ENCODE measurements around the gene AGBL4. TPM values are rescaled to one million over a fixed set of nuclear protein-coding genes. Genes with fewer than 3 reads are reported as not detected.

Gene AGBL4
- polyA plus RNA-seq, 1 donor (not counting 4 experiments of a cell fraction or from before 2014, with no cell fraction given): not detected

DNA sequence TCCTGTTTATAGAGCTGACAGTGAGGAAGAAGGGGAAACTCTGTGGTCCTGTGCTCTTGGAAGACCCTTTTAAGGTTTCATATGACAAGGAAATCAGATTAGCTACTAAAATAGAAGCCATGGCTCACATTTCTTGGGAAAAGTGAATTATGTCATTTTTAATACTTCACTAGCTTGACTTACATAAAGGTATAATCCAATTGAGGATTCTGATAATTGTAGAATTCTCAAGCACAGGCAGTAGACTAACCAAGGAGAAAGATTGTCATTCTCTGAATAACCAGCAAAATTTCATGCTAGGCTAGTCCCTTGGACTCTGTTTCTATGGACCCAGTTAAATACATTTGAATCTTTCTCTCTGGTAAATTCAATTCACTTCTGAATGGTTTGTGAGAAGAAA lies 634.1 kb downstream of the AGBL4 start:
- Histone ChIP-seq H3K79me2 (ENCODE audit: control insufficient read depth, insufficient read depth, low read length) (no peaks in the 10 kb centered on the region), H3K27ac (ENCODE audit: control insufficient read depth, insufficient read depth, low read length) (no peak overlapping the region), H3K4me3 (ENCODE audit: control insufficient read depth in 2 of 3, extremely low read depth in 1 of 3, insufficient read depth in 2 of 3, low read depth in 1 of 3, low read length in 3 of 3) (no peak overlapping the region), H3K9me1 (ENCODE audit: control insufficient read depth, extremely low read depth, insufficient read depth, low read length) (no peaks in the 10 kb centered on the region), H2AFZ (ENCODE audit: control insufficient read depth, low read length) (no peak overlapping the region), H3K9ac (ENCODE audit: control insufficient read depth, extremely low read depth, insufficient read depth, low read length) (no peak overlapping the region), H3K36me3 (ENCODE audit: control insufficient read depth in 2 of 2, extremely low read depth in 1 of 2, insufficient read depth in 2 of 2, low read length in 2 of 2) (no peaks in the 10 kb centered on the region), H3K4me2 (ENCODE audit: control insufficient read depth, extremely low read depth, insufficient read depth, low read depth, low read length) (no peak overlapping the region), H3K4me1 (ENCODE audit: control insufficient read depth, extremely low read depth, insufficient read depth, low read length) (no peaks in the 10 kb centered on the region), H4K20me1 (ENCODE audit: control insufficient read depth, extremely low read depth, insufficient read depth, low read length) (no peaks in the 10 kb centered on the region), H3K27me3 (ENCODE audit: control insufficient read depth, extremely low read depth, insufficient read depth, low read length) (no peaks in the 10 kb centered on the region), H3K9me3 (ENCODE audit: control insufficient read depth, low read depth, low read length) (no peaks in the 10 kb centered on the region)
- TF ChIP-seq, protein P1, sequence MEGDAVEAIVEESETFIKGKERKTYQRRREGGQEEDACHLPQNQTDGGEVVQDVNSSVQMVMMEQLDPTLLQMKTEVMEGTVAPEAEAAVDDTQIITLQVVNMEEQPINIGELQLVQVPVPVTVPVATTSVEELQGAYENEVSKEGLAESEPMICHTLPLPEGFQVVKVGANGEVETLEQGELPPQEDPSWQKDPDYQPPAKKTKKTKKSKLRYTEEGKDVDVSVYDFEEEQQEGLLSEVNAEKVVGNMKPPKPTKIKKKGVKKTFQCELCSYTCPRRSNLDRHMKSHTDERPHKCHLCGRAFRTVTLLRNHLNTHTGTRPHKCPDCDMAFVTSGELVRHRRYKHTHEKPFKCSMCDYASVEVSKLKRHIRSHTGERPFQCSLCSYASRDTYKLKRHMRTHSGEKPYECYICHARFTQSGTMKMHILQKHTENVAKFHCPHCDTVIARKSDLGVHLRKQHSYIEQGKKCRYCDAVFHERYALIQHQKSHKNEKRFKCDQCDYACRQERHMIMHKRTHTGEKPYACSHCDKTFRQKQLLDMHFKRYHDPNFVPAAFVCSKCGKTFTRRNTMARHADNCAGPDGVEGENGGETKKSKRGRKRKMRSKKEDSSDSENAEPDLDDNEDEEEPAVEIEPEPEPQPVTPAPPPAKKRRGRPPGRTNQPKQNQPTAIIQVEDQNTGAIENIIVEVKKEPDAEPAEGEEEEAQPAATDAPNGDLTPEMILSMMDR (optimal IDR thresholded peaks at IDR 0.05 in 1 of 3, IDR thresholded peaks at IDR 0.05 in 1 of 3, conservative IDR thresholded peaks at IDR 0.05 in 1 of 3; ENCODE audit: extremely low read depth in 1 of 3, insufficient read depth in 2 of 3, low read length in 3 of 3): no peak
- TF ChIP-seq EZH2 (IDR thresholded peaks at IDR 0.05; ENCODE audit: low read length): no peak
- FAIRE-seq: no peak
- DNase-seq (ENCODE audit: low read depth, low spot score): no peak
- dilution Hi-C loops (cut with MboI; ENCODE audit: extremely low pct_ligation_motif_present, low sequenced_read_pairs): no loop called here

GRCh38 chr1:49364676-49365075 lies 659.1 kb downstream of the AGBL4 start:
- FAIRE-seq (no peak), DNase-seq (ENCODE audit: low read depth, low spot score) (peak; percentile 1)
- dilution Hi-C loops (cut with MboI; ENCODE audit: extremely low pct_ligation_motif_present, low sequenced_read_pairs): no loop called here
- Histone ChIP-seq H3K4me2 (ENCODE audit: control insufficient read depth, extremely low read depth, insufficient read depth, low read depth, low read length) (no peak overlapping the region), H4K20me1 (ENCODE audit: control insufficient read depth, extremely low read depth, insufficient read depth, low read length) (no peaks in the 10 kb centered on the region), H3K9ac (ENCODE audit: control insufficient read depth, extremely low read depth, insufficient read depth, low read length) (no peak overlapping the region), H3K4me3 (ENCODE audit: control insufficient read depth in 2 of 3, extremely low read depth in 1 of 3, insufficient read depth in 2 of 3, low read depth in 1 of 3, low read length in 3 of 3) (no peak overlapping the region), H3K36me3 (ENCODE audit: control insufficient read depth in 2 of 2, extremely low read depth in 1 of 2, insufficient read depth in 2 of 2, low read length in 2 of 2) (no peaks in the 10 kb centered on the region), H3K27ac (ENCODE audit: control insufficient read depth, insufficient read depth, low read length) (no peak overlapping the region), H3K27me3 (ENCODE audit: control insufficient read depth, extremely low read depth, insufficient read depth, low read length) (no peaks in the 10 kb centered on the region), H3K9me3 (ENCODE audit: control insufficient read depth, low read depth, low read length) (no peaks in the 10 kb centered on the region), H3K4me1 (ENCODE audit: control insufficient read depth, extremely low read depth, insufficient read depth, low read length) (no peaks in the 10 kb centered on the region), H2AFZ (ENCODE audit: control insufficient read depth, low read length) (no peak overlapping the region), H3K9me1 (ENCODE audit: control insufficient read depth, extremely low read depth, insufficient read depth, low read length) (no peaks in the 10 kb centered on the region), H3K79me2 (ENCODE audit: control insufficient read depth, insufficient read depth, low read length) (no peaks in the 10 kb centered on the region)
- TF ChIP-seq EZH2 (IDR thresholded peaks at IDR 0.05; ENCODE audit: low read length): no peak
- TF ChIP-seq, protein P1 (optimal IDR thresholded peaks at IDR 0.05 in 1 of 3, IDR thresholded peaks at IDR 0.05 in 1 of 3, conservative IDR thresholded peaks at IDR 0.05 in 1 of 3; ENCODE audit: extremely low read depth in 1 of 3, insufficient read depth in 2 of 3, low read length in 3 of 3): no peak

All from keratinocyte (primary cell).